ENCODE data around the gene MKX.

DNA sequence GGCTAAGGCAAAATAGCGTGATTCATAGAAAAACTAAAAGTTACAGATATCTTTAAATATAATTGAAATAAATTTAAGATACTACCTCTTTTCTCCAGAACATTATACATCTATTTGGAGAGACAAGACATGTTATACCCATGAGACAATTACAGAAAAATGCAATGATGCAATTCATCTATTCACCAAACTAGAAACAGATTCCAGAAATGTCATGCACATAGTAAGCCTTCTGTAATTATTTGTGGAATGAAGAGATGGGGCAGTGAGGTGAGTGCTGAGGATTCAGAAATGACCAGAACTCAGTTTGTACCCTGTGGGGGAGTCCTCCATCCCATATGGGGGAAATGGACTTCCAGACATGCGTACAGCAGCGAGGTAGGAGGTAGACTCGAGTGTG is 99.4 kb downstream of the MKX start:
- TF ChIP-seq CTCF (IDR thresholded peaks at IDR 0.05): no peak
- no peak for TF ChIP-seq ZFX (IDR thresholded peaks at IDR 0.05; ENCODE audit: borderline replicate concordance)

All from 22Rv1 (cell line).